SK-N-DZ (cell line): ENCODE measurements around the gene FGF8.

Experiments
- DNase-seq: peaks from one replicate; pipeline ENCODE4 v3.0.0-alpha.2; 2015; ENCODE audit warnings: low spot score

Gene FGF8

GRCh38 chr10:101741938-101742337 is 34.0 kb downstream of the FGF8 start:
- no peak for DNase-seq

- DNase-seq, result no peak
Measured at GRCh38 chr10:101736666-101737065, 39.2 kb downstream of the FGF8 start.

- no peak for DNase-seq
Measured at GRCh38 chr10:101732096-101732495, 43.8 kb downstream of the FGF8 start.

GRCh38 chr10:101726115-101726387 is 49.9 kb downstream of the FGF8 start:
- no peak for DNase-seq

GRCh38 chr10:101725296-101726114 is 50.4 kb downstream of the FGF8 start:
- no peak for DNase-seq

- no peak for DNase-seq
Measured at GRCh38 chr10:101724446-101724845, 51.5 kb downstream of the FGF8 start.

- DNase-seq, result no peak
Measured at GRCh38 chr10:101723176-101723575, 52.7 kb downstream of the FGF8 start.

GRCh38 chr10:101721806-101722205 is 54.1 kb downstream of the FGF8 start:
- no peak for DNase-seq

- no peak for DNase-seq
Measured at GRCh38 chr10:101720606-101721230, 55.2 kb downstream of the FGF8 start.
